Measurements from ENCODE around the gene EEF2K. TPM values are rescaled to one million over a fixed set of nuclear protein-coding genes. Genes with fewer than 3 reads are reported as not detected.

EEF2K gene
- total and polyA plus RNA-seq, 2 donors (not counting 1 experiment from before 2014, with no cell fraction given), result 11.8 to 28.7 TPM

DNA sequence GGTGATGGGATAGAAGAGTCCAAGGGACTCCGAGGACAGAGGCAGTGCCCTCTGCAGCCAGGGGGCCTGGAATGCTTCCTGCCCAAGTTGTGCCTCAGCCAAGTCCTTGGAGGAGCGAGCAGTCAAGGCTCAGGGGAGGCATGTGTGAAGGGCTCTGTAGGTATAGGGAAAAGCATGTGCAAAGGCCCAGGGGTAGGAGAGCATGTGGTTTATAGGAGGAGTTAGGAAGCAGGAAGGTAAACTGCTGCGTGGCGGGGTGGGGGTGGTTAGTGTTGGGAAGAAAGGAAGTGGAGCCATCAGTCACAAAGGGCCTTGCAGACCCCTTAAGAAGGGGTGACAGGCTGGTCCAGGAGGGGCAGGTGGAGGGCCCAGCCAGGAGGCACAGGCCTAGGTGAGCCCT, 98.3 kb downstream of the EEF2K start:
- ChIA-PET POLR2A (no interaction called here), CTCF (no interaction called here)
- H3K9me3 Mint-ChIP-seq (ENCODE audit: insufficient read depth), result no peaks in the 10 kb centered on the region
- Histone ChIP-seq H3K4me1 (ENCODE audit: control insufficient read depth in 2 of 2, insufficient read depth in 2 of 2, low read length in 2 of 2) (peaks cover 7 to 10% of the 10 kb centered on the region in 2 donors), H3K4me2 (replicated peaks; ENCODE audit: low read depth, low read length, poor library complexity, severe bottlenecking) (no peak overlapping the region), H3K36me3 (replicated peaks in 1 of 2; ENCODE audit: control extremely low read depth in 1 of 2, control insufficient read depth in 1 of 2, extremely low read depth in 1 of 2, insufficient read depth in 2 of 2, low read length in 1 of 2) (peaks cover 12 to 75% of the 10 kb centered on the region in 2 experiments), H3K27me3 (replicated peaks in 1 of 4; ENCODE audit: control extremely low read depth in 1 of 4, control insufficient read depth in 3 of 4, insufficient read depth in 4 of 4, low read length in 3 of 4) (no peaks in the 10 kb centered on the region), H3K79me2 (ENCODE audit: control insufficient read depth, insufficient read depth, low read length) (peaks cover 61% of the 10 kb centered on the region), H3K27ac (ENCODE audit: low read length in 2 of 2) (no peak overlapping the region), H3K9me3 (ENCODE audit: control extremely low read depth in 1 of 3, control insufficient read depth in 2 of 3, insufficient read depth in 1 of 3, low read length in 2 of 3) (no peaks in the 10 kb centered on the region), H4K20me1 (ENCODE audit: control insufficient read depth, insufficient read depth, low read length, poor library complexity, severe bottlenecking) (peaks cover 80% of the 10 kb centered on the region), H2AFZ (ENCODE audit: insufficient read depth, low read depth, low read length, poor library complexity, severe bottlenecking) (no peak overlapping the region), H3K4me3 (ENCODE audit: control extremely low read depth in 1 of 5, extremely low read depth in 1 of 5, insufficient read depth in 1 of 5, low read depth in 2 of 5, low read length in 4 of 5) (no peak overlapping the region), H3K9ac (ENCODE audit: low read length) (no peak overlapping the region)
- no peaks in the 10 kb centered on the region for H3K27me3 Mint-ChIP-seq
- DNase-seq (no peak), ATAC-seq (ENCODE audit: low read depth) (no peak)
- no peak overlapping the region for H3K4me3 Mint-ChIP-seq
- intact Hi-C loops (cut with micrococcal nuclease), result no loop called here
- WGBS (ENCODE audit: insufficient coverage), result 97% methylated on average over 4 of the region's 4 CpGs
- no peak overlapping the region for H3K27ac Mint-ChIP-seq
- H3K4me1 Mint-ChIP-seq, result peaks cover 19% of the 10 kb centered on the region
- TF ChIP-seq, protein P1, sequence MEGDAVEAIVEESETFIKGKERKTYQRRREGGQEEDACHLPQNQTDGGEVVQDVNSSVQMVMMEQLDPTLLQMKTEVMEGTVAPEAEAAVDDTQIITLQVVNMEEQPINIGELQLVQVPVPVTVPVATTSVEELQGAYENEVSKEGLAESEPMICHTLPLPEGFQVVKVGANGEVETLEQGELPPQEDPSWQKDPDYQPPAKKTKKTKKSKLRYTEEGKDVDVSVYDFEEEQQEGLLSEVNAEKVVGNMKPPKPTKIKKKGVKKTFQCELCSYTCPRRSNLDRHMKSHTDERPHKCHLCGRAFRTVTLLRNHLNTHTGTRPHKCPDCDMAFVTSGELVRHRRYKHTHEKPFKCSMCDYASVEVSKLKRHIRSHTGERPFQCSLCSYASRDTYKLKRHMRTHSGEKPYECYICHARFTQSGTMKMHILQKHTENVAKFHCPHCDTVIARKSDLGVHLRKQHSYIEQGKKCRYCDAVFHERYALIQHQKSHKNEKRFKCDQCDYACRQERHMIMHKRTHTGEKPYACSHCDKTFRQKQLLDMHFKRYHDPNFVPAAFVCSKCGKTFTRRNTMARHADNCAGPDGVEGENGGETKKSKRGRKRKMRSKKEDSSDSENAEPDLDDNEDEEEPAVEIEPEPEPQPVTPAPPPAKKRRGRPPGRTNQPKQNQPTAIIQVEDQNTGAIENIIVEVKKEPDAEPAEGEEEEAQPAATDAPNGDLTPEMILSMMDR (IDR thresholded peaks at IDR 0.05), result no peak

DNA sequence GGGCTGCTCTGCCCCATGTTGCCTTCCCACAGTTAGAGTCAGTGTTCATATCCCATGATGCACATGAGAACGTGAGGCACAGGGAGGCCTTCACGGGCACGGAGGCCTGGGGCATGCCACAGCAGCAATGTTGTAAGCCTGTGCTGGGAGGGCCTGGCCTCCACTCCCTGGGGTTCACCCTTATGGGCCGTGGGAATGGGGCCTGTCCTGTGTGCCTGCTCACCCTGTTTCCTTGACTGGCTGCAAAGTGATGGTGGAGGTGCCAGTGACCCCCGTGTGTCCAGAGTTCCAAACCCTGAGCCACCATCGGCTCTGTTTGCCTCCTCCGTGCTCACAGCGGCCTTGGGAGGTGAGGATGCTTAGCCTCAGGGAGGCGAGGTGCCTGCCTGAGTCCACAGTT, 100.7 kb downstream of the EEF2K start:
- ChIA-PET POLR2A (interaction anchor here (1.2 kb wide), 1 partner anchor 11 kb away, joined by 13 read pairs; no protein-coding TSS in a partner anchor), CTCF (no interaction called here)
- Histone ChIP-seq H3K36me3 (replicated peaks in 1 of 2; ENCODE audit: control extremely low read depth in 1 of 2, control insufficient read depth in 1 of 2, extremely low read depth in 1 of 2, insufficient read depth in 2 of 2, low read length in 1 of 2) (peaks cover 18 to 85% of the 10 kb centered on the region in 2 experiments), H3K4me2 (replicated peaks; ENCODE audit: low read depth, low read length, poor library complexity, severe bottlenecking) (no peak overlapping the region), H3K4me3 (ENCODE audit: control extremely low read depth in 1 of 5, extremely low read depth in 1 of 5, insufficient read depth in 1 of 5, low read depth in 2 of 5, low read length in 4 of 5) (no peak overlapping the region), H3K27me3 (replicated peaks in 1 of 4; ENCODE audit: control extremely low read depth in 1 of 4, control insufficient read depth in 3 of 4, insufficient read depth in 4 of 4, low read length in 3 of 4) (no peaks in the 10 kb centered on the region), H3K4me1 (ENCODE audit: control insufficient read depth in 2 of 2, insufficient read depth in 2 of 2, low read length in 2 of 2) (no peaks in the 10 kb centered on the region), H3K9ac (ENCODE audit: low read length) (no peak overlapping the region), H4K20me1 (ENCODE audit: control insufficient read depth, insufficient read depth, low read length, poor library complexity, severe bottlenecking) (peaks cover 60% of the 10 kb centered on the region), H2AFZ (ENCODE audit: insufficient read depth, low read depth, low read length, poor library complexity, severe bottlenecking) (no peak overlapping the region), H3K79me2 (ENCODE audit: control insufficient read depth, insufficient read depth, low read length) (peaks cover 38% of the 10 kb centered on the region), H3K27ac (ENCODE audit: low read length in 2 of 2) (no peak overlapping the region), H3K9me3 (ENCODE audit: control extremely low read depth in 1 of 3, control insufficient read depth in 2 of 3, insufficient read depth in 1 of 3, low read length in 2 of 3) (no peaks in the 10 kb centered on the region)
- Mint-ChIP-seq H3K4me3 (no peak overlapping the region), H3K27me3 (no peaks in the 10 kb centered on the region), H3K27ac (no peak overlapping the region), H3K9me3 (ENCODE audit: insufficient read depth) (no peaks in the 10 kb centered on the region), H3K4me1 (peaks cover 5% of the 10 kb centered on the region)
- DNase-seq (no peak), ATAC-seq (ENCODE audit: low read depth) (no peak)
- intact Hi-C loops (cut with micrococcal nuclease), result no loop called here
- WGBS (ENCODE audit: insufficient coverage), result 97% methylated on average over 5 of the region's 9 CpGs
- TF ChIP-seq, protein P1 (IDR thresholded peaks at IDR 0.05), result no peak
- TF ChIP-seq EZH2 (IDR thresholded peaks at IDR 0.05; ENCODE audit: borderline replicate concordance, insufficient read depth, low read depth, low read length, poor library complexity, severe bottlenecking), result no peak
